GM23338 (cell line): ENCODE measurements around the gene XG. TPM values are rescaled to one million over a fixed set of nuclear protein-coding genes. Genes with fewer than 3 reads are reported as not detected.

ENCODE experiments used
- ATAC-seq: fragments of 200-7000 bp; cut with Tn5 transposase; 3 replicates; pipeline ENCODE4 v1.9.1; 2020
- DNase-seq: peaks from one replicate; pipeline ENCODE4 v3.0.0-alpha.2; 2015; ENCODE audit warnings: low spot score
- H2AFZ ChIP-seq: fragments of 200-600 bp; sonication (generic); 2 replicates; pipeline ENCODE4 v1.8.0; 2016; ENCODE audit warnings: antibody characterized with exemption, mild to moderate bottlenecking, moderate library complexity
- H3F3A ChIP-seq: fragments of 200-600 bp; sonication (generic); replicated peaks from 2 replicates; pipeline ENCODE4 v1.8.0; 2017; ENCODE audit warnings: antibody characterized with exemption, mixed run types, low read depth
- H3K27ac ChIP-seq: fragments of 200-600 bp; sonication (generic); 2 replicates; pipeline ENCODE4 v1.6.1; 2016; ENCODE audit warnings: low read depth
- H3K27me3 ChIP-seq: fragments of 200-600 bp; sonication (generic); 2 replicates; pipeline ENCODE4 v1.8.0; 2016; ENCODE audit warnings: mild to moderate bottlenecking, mixed run types, moderate library complexity; ENCODE audit not compliant: insufficient read depth
- H3K36me3 ChIP-seq: fragments of 200-600 bp; sonication (generic); 2 replicates; pipeline ENCODE4 v1.8.0; 2016; ENCODE audit warnings: mild to moderate bottlenecking; ENCODE audit not compliant: insufficient read depth
- H3K4me1 ChIP-seq: fragments of 200-600 bp; sonication (generic); 2 replicates; pipeline ENCODE4 v1.8.0; 2016; ENCODE audit warnings: mild to moderate bottlenecking, moderate library complexity; ENCODE audit not compliant: insufficient read depth
- H3K4me2 ChIP-seq: fragments of 200-600 bp; sonication (generic); 2 replicates; pipeline ENCODE4 v1.7.1; 2017; ENCODE audit warnings: mixed run types
- H3K4me3 ChIP-seq: fragments of 200-600 bp; sonication (generic); 2 replicates; pipeline ENCODE4 v1.6.1; 2016; ENCODE audit warnings: mixed run types
- H3K79me2 ChIP-seq: fragments of 200-600 bp; sonication (generic); replicated peaks from 2 replicates; pipeline ENCODE4 v1.8.0; 2017; ENCODE audit warnings: mild to moderate bottlenecking; ENCODE audit not compliant: insufficient read depth
- H3K9me2 ChIP-seq: fragments of 200-600 bp; sonication (generic); 2 replicates; pipeline ENCODE4 v1.8.0; 2017; ENCODE audit not compliant: insufficient read depth
- H4K20me1 ChIP-seq: fragments of 200-600 bp; sonication (generic); replicated peaks from 2 replicates; pipeline ENCODE4 v1.8.0; 2017; ENCODE audit warnings: mild to moderate bottlenecking; ENCODE audit not compliant: insufficient read depth
- H3K27ac Mint-ChIP-seq: 2 replicates; pipeline ENCODE4 v1.8.0; 2020; ENCODE audit warnings: inconsistent platforms, mild to moderate bottlenecking, moderate library complexity, mixed read lengths
- H3K27me3 Mint-ChIP-seq: 3 replicates; pipeline ENCODE4 v1.8.0; 2022; ENCODE audit warnings: low read depth, mild to moderate bottlenecking, moderate library complexity, mixed read lengths, inconsistent platforms; ENCODE audit not compliant: insufficient read depth, poor library complexity
- H3K36me3 Mint-ChIP-seq: 3 replicates; pipeline ENCODE4 v1.8.0; 2021; ENCODE audit warnings: low read depth, mild to moderate bottlenecking, inconsistent platforms, moderate library complexity, mixed read lengths
- H3K4me1 Mint-ChIP-seq: 3 replicates; pipeline ENCODE4 v1.8.0; 2020; ENCODE audit warnings: mild to moderate bottlenecking, inconsistent platforms, mixed read lengths
- H3K4me3 Mint-ChIP-seq: 3 replicates; pipeline ENCODE4 v1.8.0; 2021; ENCODE audit warnings: moderate library complexity, mild to moderate bottlenecking, inconsistent platforms, mixed read lengths
- H3K9me3 Mint-ChIP-seq: 3 replicates; pipeline ENCODE4 v1.8.0; 2020; ENCODE audit warnings: moderate library complexity, mild to moderate bottlenecking, inconsistent platforms, mixed read lengths
- CREB1 ChIP-seq: fragments of 250-450 bp; sonication (Bioruptor Pico); IDR thresholded peaks from 2 replicates; pipeline ENCODE4 v1.5.0; 2020; ENCODE audit warnings: low read depth, mild to moderate bottlenecking, moderate library complexity
- EZH2 ChIP-seq: fragments of 200-600 bp; sonication (generic); IDR thresholded peaks from one replicate; pipeline ENCODE4 v1.8.0; 2017; ENCODE audit warnings: antibody characterized with exemption, mild to moderate bottlenecking, low read depth; ENCODE audit not compliant: unreplicated experiment
- EZH2phosphoT487 ChIP-seq: fragments of 200-600 bp; sonication (generic); IDR thresholded peaks from one replicate; pipeline ENCODE4 v1.8.1; 2018; ENCODE audit warnings: antibody characterized with exemption; ENCODE audit not compliant: unreplicated experiment
- NANOG ChIP-seq: IDR thresholded peaks from 2 replicates; pipeline ENCODE4 v1.6.1; 2016; ENCODE audit warnings: antibody characterized with exemption, borderline replicate concordance
- STAT1 ChIP-seq: IDR thresholded peaks from one replicate; pipeline ENCODE4 v1.6.1; 2016; ENCODE audit warnings: antibody characterized with exemption; ENCODE audit not compliant: unreplicated experiment
- ZNF114 ChIP-seq: fragments of 250-450 bp; sonication (Bioruptor Pico); IDR thresholded peaks from 2 replicates; pipeline ENCODE4 v1.5.0; 2020; ENCODE audit warnings: mild to moderate bottlenecking, moderate library complexity
- ZNF331 ChIP-seq: fragments of 250-450 bp; sonication (Bioruptor Pico); IDR thresholded peaks from 2 replicates; pipeline ENCODE4 v1.5.0; 2020; ENCODE audit warnings: low read depth, mild to moderate bottlenecking, moderate library complexity
- polyA plus RNA-seq: library from polyadenylated mRNA; unstranded; fragments of >200 nt; fragmentation: Nextera tagmentation; extraction: Ambion mirVana; gene quantifications from 2 replicates; pipeline ENCODE4 v1.2.1, GENCODE V29; 2016
- total RNA-seq: library from RNA; depleted of rRNA; stranded (reverse); fragments of >200 nt; shearing (Covaris generic); gene quantifications from 2 replicates; pipeline ENCODE4 v1.2.3, GENCODE V29; 2014
- TF ChIP-seq, protein P1 (sequence below): IDR thresholded peaks from 2 replicates; pipeline ENCODE4 v1.6.1; 2016; ENCODE audit warnings: antibody characterized with exemption
- TF ChIP-seq, protein P2 (sequence below): fragments of 250-450 bp; sonication (Bioruptor Pico); IDR thresholded peaks from 2 replicates; pipeline ENCODE4 v1.5.0; 2020; ENCODE audit warnings: mild to moderate bottlenecking, moderate library complexity
- TF ChIP-seq, protein P3 (sequence below): IDR thresholded peaks from one replicate; pipeline ENCODE4 v1.6.1; 2018; ENCODE audit warnings: antibody characterized with exemption; ENCODE audit not compliant: unreplicated experiment
- TF ChIP-seq, protein P4 (sequence below), 2 experiments: fragments of 200-600 bp in 1 of 2; sonication (generic) in 1 of 2; conservative IDR thresholded peaks; 2 replicates each; pipeline versions ENCODE4 v1.5.1 to v1.6.1; 2016 to 2017; ENCODE audit warnings: antibody characterized with exemption in 2 of 2, low read depth in 2 of 2, mild to moderate bottlenecking in 2 of 2, moderate library complexity in 1 of 2

XG gene
- total and polyA plus RNA-seq, 2 experiments from 2014 or later: 0.28 to 0.60 TPM

DNA sequence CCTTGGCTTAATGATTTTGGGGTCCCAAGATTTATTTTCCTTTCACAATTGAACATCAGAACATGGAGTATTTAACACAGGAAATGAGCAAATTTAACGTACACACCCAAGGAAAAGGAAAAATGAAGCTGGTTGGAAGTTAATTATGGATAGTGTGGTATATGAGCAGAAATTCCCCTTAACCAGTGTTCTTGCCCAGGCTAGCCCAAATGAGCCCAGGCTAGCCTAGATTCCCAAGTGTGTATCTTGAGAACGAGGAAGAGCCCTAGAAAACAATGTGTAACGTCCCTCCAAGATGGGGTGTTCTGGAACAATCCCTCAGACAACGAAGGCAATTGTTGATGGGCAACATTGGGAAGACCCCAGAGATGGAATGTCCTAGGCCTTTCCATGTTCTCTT, 33.7 kb downstream of the XG start (continued):
- TF ChIP-seq, protein P1, sequence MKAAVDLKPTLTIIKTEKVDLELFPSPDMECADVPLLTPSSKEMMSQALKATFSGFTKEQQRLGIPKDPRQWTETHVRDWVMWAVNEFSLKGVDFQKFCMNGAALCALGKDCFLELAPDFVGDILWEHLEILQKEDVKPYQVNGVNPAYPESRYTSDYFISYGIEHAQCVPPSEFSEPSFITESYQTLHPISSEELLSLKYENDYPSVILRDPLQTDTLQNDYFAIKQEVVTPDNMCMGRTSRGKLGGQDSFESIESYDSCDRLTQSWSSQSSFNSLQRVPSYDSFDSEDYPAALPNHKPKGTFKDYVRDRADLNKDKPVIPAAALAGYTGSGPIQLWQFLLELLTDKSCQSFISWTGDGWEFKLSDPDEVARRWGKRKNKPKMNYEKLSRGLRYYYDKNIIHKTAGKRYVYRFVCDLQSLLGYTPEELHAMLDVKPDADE: no peak
- no peak for TF ChIP-seq ZNF114 (CRISPR knock-in tag)
- no peak for TF ChIP-seq STAT1
- no peak for TF ChIP-seq NANOG

DNA sequence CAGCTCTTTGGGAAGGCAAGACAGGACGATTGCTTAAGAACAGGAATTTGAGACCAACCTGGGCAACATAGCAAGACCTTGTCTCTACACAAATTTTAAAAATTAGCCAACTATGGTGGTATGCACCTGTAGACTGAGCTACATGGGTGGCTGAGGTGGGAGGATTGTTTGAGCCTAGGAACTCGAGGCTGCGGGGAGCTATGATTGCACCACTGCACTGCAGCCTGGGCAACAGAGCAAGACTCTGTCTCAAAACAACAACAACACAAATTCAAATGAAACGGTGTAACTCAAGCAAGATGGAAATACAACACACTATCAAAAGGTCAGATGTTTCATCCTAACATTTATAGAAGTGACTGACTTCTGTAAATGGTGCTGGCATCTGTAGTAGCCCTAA, 37.1 kb downstream of the XG start:
- no peak overlapping the region for H3K4me3 ChIP-seq
- H2AFZ ChIP-seq: no peak overlapping the region
- no peaks in the 10 kb centered on the region for H3F3A ChIP-seq
- no peak overlapping the region for H3K4me2 ChIP-seq
- Mint-ChIP-seq H3K36me3 (no peaks in the 10 kb centered on the region), H3K4me1 (peaks cover 28% of the 10 kb centered on the region), H3K9me3 (no peaks in the 10 kb centered on the region; the same call in 1 of the 3 replicates), H3K4me3 (no peak overlapping the region), H3K27ac (no peak overlapping the region), H3K27me3 (peaks cover 3% of the 10 kb centered on the region)
- ATAC-seq: no peak
- no peaks in the 10 kb centered on the region for H4K20me1 ChIP-seq
- peaks cover 6% of the 10 kb centered on the region for H3K4me1 ChIP-seq
- no peak for DNase-seq
- no peak overlapping the region for H3K27ac ChIP-seq
- no peaks in the 10 kb centered on the region for H3K9me2 ChIP-seq
- H3K79me2 ChIP-seq: no peaks in the 10 kb centered on the region
- no peaks in the 10 kb centered on the region for H3K36me3 ChIP-seq
- no peaks in the 10 kb centered on the region for H3K27me3 ChIP-seq
- TF ChIP-seq, protein P1: no peak
- TF ChIP-seq, protein P2, sequence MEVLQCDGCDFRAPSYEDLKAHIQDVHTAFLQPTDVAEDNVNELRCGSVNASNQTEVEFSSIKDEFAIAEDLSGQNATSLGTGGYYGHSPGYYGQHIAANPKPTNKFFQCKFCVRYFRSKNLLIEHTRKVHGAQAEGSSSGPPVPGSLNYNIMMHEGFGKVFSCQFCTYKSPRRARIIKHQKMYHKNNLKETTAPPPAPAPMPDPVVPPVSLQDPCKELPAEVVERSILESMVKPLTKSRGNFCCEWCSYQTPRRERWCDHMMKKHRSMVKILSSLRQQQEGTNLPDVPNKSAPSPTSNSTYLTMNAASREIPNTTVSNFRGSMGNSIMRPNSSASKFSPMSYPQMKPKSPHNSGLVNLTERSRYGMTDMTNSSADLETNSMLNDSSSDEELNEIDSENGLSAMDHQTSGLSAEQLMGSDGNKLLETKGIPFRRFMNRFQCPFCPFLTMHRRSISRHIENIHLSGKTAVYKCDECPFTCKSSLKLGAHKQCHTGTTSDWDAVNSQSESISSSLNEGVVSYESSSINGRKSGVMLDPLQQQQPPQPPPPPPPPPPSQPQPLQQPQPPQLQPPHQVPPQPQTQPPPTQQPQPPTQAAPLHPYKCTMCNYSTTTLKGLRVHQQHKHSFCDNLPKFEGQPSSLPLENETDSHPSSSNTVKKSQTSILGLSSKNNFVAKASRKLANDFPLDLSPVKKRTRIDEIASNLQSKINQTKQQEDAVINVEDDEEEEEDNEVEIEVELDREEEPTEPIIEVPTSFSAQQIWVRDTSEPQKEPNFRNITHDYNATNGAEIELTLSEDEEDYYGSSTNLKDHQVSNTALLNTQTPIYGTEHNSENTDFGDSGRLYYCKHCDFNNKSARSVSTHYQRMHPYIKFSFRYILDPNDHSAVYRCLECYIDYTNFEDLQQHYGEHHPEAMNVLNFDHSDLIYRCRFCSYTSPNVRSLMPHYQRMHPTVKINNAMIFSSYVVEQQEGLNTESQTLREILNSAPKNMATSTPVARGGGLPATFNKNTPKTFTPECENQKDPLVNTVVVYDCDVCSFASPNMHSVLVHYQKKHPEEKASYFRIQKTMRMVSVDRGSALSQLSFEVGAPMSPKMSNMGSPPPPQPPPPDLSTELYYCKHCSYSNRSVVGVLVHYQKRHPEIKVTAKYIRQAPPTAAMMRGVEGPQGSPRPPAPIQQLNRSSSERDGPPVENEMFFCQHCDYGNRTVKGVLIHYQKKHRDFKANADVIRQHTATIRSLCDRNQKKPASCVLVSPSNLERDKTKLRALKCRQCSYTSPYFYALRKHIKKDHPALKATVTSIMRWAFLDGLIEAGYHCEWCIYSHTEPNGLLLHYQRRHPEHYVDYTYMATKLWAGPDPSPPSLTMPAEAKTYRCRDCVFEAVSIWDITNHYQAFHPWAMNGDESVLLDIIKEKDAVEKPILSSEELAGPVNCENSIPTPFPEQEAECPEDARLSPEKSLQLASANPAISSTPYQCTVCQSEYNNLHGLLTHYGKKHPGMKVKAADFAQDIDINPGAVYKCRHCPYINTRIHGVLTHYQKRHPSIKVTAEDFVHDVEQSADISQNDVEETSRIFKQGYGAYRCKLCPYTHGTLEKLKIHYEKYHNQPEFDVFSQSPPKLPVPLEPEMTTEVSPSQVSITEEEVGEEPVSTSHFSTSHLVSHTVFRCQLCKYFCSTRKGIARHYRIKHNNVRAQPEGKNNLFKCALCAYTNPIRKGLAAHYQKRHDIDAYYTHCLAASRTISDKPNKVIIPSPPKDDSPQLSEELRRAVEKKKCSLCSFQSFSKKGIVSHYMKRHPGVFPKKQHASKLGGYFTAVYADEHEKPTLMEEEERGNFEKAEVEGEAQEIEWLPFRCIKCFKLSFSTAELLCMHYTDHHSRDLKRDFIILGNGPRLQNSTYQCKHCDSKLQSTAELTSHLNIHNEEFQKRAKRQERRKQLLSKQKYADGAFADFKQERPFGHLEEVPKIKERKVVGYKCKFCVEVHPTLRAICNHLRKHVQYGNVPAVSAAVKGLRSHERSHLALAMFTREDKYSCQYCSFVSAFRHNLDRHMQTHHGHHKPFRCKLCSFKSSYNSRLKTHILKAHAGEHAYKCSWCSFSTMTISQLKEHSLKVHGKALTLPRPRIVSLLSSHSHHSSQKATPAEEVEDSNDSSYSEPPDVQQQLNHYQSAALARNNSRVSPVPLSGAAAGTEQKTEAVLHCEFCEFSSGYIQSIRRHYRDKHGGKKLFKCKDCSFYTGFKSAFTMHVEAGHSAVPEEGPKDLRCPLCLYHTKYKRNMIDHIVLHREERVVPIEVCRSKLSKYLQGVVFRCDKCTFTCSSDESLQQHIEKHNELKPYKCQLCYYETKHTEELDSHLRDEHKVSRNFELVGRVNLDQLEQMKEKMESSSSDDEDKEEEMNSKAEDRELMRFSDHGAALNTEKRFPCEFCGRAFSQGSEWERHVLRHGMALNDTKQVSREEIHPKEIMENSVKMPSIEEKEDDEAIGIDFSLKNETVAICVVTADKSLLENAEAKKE (CRISPR knock-in tag): no peak
- TF ChIP-seq ZNF331 (CRISPR knock-in tag): no peak
- no peak for TF ChIP-seq ZNF114 (CRISPR knock-in tag)
- TF ChIP-seq EZH2phosphoT487: no peak
- no peak for TF ChIP-seq STAT1
- TF ChIP-seq CREB1 (CRISPR knock-in tag): no peak
- TF ChIP-seq, protein P3, sequence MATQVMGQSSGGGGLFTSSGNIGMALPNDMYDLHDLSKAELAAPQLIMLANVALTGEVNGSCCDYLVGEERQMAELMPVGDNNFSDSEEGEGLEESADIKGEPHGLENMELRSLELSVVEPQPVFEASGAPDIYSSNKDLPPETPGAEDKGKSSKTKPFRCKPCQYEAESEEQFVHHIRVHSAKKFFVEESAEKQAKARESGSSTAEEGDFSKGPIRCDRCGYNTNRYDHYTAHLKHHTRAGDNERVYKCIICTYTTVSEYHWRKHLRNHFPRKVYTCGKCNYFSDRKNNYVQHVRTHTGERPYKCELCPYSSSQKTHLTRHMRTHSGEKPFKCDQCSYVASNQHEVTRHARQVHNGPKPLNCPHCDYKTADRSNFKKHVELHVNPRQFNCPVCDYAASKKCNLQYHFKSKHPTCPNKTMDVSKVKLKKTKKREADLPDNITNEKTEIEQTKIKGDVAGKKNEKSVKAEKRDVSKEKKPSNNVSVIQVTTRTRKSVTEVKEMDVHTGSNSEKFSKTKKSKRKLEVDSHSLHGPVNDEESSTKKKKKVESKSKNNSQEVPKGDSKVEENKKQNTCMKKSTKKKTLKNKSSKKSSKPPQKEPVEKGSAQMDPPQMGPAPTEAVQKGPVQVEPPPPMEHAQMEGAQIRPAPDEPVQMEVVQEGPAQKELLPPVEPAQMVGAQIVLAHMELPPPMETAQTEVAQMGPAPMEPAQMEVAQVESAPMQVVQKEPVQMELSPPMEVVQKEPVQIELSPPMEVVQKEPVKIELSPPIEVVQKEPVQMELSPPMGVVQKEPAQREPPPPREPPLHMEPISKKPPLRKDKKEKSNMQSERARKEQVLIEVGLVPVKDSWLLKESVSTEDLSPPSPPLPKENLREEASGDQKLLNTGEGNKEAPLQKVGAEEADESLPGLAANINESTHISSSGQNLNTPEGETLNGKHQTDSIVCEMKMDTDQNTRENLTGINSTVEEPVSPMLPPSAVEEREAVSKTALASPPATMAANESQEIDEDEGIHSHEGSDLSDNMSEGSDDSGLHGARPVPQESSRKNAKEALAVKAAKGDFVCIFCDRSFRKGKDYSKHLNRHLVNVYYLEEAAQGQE: no peak
- TF ChIP-seq NANOG: no peak
- no peak for TF ChIP-seq EZH2
- TF ChIP-seq, protein P4, sequence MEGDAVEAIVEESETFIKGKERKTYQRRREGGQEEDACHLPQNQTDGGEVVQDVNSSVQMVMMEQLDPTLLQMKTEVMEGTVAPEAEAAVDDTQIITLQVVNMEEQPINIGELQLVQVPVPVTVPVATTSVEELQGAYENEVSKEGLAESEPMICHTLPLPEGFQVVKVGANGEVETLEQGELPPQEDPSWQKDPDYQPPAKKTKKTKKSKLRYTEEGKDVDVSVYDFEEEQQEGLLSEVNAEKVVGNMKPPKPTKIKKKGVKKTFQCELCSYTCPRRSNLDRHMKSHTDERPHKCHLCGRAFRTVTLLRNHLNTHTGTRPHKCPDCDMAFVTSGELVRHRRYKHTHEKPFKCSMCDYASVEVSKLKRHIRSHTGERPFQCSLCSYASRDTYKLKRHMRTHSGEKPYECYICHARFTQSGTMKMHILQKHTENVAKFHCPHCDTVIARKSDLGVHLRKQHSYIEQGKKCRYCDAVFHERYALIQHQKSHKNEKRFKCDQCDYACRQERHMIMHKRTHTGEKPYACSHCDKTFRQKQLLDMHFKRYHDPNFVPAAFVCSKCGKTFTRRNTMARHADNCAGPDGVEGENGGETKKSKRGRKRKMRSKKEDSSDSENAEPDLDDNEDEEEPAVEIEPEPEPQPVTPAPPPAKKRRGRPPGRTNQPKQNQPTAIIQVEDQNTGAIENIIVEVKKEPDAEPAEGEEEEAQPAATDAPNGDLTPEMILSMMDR (conservative IDR thresholded peaks at IDR 0.05; ENCODE audit: low read depth in 2 of 2): no peak
